Stimulated activated CD4-positive, alpha-beta T cell treated with anti-CD3 and anti-CD28 coated beads, Interleukin-2, amount 100 ng/mL, for 48 hours (primary cell): ENCODE results near the gene AGBL4.
A peak's percentile ranks its signal among the peaks of the same experiment; 100 is the strongest.

Experiments used
- DNase-seq, 2 donors: peaks; one replicate each; pipeline ENCODE4 v3.0.0-alpha.2; 2020

The AGBL4 gene

GRCh38 chr1:48627486-48627885 is 1396.3 kb downstream of the AGBL4 start:
- no peak for DNase-seq

- no peak for DNase-seq
Observed at GRCh38 chr1:48619539-48619938, 1404.2 kb downstream of the AGBL4 start.

GRCh38 chr1:48617252-48617651 is 1406.5 kb downstream of the AGBL4 start:
- DNase-seq = no peak

- DNase-seq = no peak
Observed at GRCh38 chr1:48616710-48617109, 1407.0 kb downstream of the AGBL4 start.

- no peak for DNase-seq
Observed at GRCh38 chr1:48611841-48612240, 1411.9 kb downstream of the AGBL4 start.

- DNase-seq = no peak
Observed at GRCh38 chr1:48610628-48611542, 1412.9 kb downstream of the AGBL4 start.

- DNase-seq = no peak
Observed at GRCh38 chr1:48608882-48609281, 1414.9 kb downstream of the AGBL4 start.

GRCh38 chr1:48603222-48603621 is 1420.5 kb downstream of the AGBL4 start:
- DNase-seq = no peak

- DNase-seq = no peak
Observed at GRCh38 chr1:48602349-48602748, 1421.4 kb downstream of the AGBL4 start.

- DNase-seq = no peak
Observed at GRCh38 chr1:48600182-48600581, 1423.6 kb downstream of the AGBL4 start.

GRCh38 chr1:48597663-48598062 is 1426.1 kb downstream of the AGBL4 start:
- no peak for DNase-seq

- DNase-seq = no peak
Observed at GRCh38 chr1:48596046-48596445, 1427.7 kb downstream of the AGBL4 start.

GRCh38 chr1:48595613-48596012 is 1428.1 kb downstream of the AGBL4 start:
- no peak for DNase-seq

- no peak for DNase-seq
Observed at GRCh38 chr1:48592330-48592729, 1431.4 kb downstream of the AGBL4 start.

- no peak for DNase-seq
Observed at GRCh38 chr1:48591181-48591580, 1432.6 kb downstream of the AGBL4 start.

GRCh38 chr1:48588061-48588460 is 1435.7 kb downstream of the AGBL4 start:
- DNase-seq = no peak

GRCh38 chr1:48582408-48582807 is 1441.3 kb downstream of the AGBL4 start:
- no peak for DNase-seq

GRCh38 chr1:48581270-48581669 is 1442.5 kb downstream of the AGBL4 start:
- DNase-seq = no peak

- no peak for DNase-seq
Observed at GRCh38 chr1:48576565-48576964, 1447.2 kb downstream of the AGBL4 start.

GRCh38 chr1:48572646-48573258 is 1451.0 kb downstream of the AGBL4 start:
- DNase-seq = peak in 1 of 2 donors; percentile 6

- DNase-seq = no peak
Observed at GRCh38 chr1:48572134-48572533, 1451.6 kb downstream of the AGBL4 start.

GRCh38 chr1:48571303-48571987 is 1452.3 kb downstream of the AGBL4 start:
- DNase-seq = no peak

- no peak for DNase-seq
Observed at GRCh38 chr1:48570568-48570967, 1453.2 kb downstream of the AGBL4 start.

- no peak for DNase-seq
Observed at GRCh38 chr1:48568501-48568900, 1455.3 kb downstream of the AGBL4 start.
